Duodenal mucosa (tissue), 2 donors: Measurements from ENCODE around the gene RNF26.
"Not testable (repeated sequence)": the region's sequence is repeated elsewhere in the genome, so short reads cannot be mapped to it uniquely, and the experiment has no call there.

Experiments
- H3K27ac ChIP-seq: one replicate; pipeline ENCODE4 v1.7.0; 2013; ENCODE audit warnings: low read depth, low read length
- H3K27me3 ChIP-seq, 2 donors: one replicate each; pipeline ENCODE4 v1.7.0; 2013; ENCODE audit warnings: low read length in 2 of 2, control low read depth in 1 of 2; ENCODE audit not compliant: insufficient read depth in 2 of 2, control insufficient read depth in 1 of 2
- H3K36me3 ChIP-seq, 2 donors: one replicate each; pipeline ENCODE4 v1.7.0; 2013; ENCODE audit warnings: low read length in 2 of 2, control low read depth in 1 of 2; ENCODE audit not compliant: insufficient read depth in 2 of 2, control insufficient read depth in 1 of 2
- H3K4me1 ChIP-seq, 2 donors: one replicate each; pipeline ENCODE4 v1.7.0; 2013; ENCODE audit warnings: low read length in 2 of 2, control low read depth in 1 of 2; ENCODE audit not compliant: insufficient read depth in 2 of 2, control insufficient read depth in 1 of 2
- H3K4me3 ChIP-seq, 2 donors: one replicate each; pipeline ENCODE4 v1.7.0; 2013; ENCODE audit warnings: low read length in 2 of 2, low read depth in 1 of 2
- H3K9ac ChIP-seq, 2 donors: one replicate each; pipeline ENCODE4 v1.7.0; 2013; ENCODE audit warnings: low read length in 2 of 2, low read depth in 1 of 2
- H3K9me3 ChIP-seq, 2 donors: one replicate each; pipeline ENCODE4 v1.7.0; 2013; ENCODE audit warnings: low read length in 2 of 2, control low read depth in 1 of 2; ENCODE audit not compliant: control insufficient read depth in 1 of 2

The RNF26 gene

GRCh38 chr11:119377112-119377901 lies 43.0 kb downstream of the RNF26 start:
- no peak overlapping the region for H3K9ac ChIP-seq
- H3K9me3 ChIP-seq, result no peaks in the 10 kb centered on the region
- H3K27me3 ChIP-seq, result peaks cover 0 to 6% of the 10 kb centered on the region in 2 donors
- H3K27ac ChIP-seq, result no peak overlapping the region
- no peaks in the 10 kb centered on the region for H3K36me3 ChIP-seq
- H3K4me3 ChIP-seq, result no peak overlapping the region
- peaks cover 18% of the 10 kb centered on the region in 2 donors for H3K4me1 ChIP-seq

GRCh38 chr11:119377961-119378667 lies 43.8 kb downstream of the RNF26 start:
- Histone ChIP-seq H3K9ac (no peak overlapping the region), H3K27me3 (peaks cover 0 to 6% of the 10 kb centered on the region in 2 donors), H3K4me3 (no peak overlapping the region), H3K4me1 (peaks cover 16 to 18% of the 10 kb centered on the region in 2 donors), H3K27ac (no peak overlapping the region), H3K36me3 (no peaks in the 10 kb centered on the region), H3K9me3 (no peaks in the 10 kb centered on the region)

GRCh38 chr11:119378851-119379465 lies 44.6 kb downstream of the RNF26 start:
- H3K27ac ChIP-seq, result no peak overlapping the region
- H3K36me3 ChIP-seq, result no peaks in the 10 kb centered on the region
- H3K9me3 ChIP-seq, result no peaks in the 10 kb centered on the region
- no peak overlapping the region for H3K4me3 ChIP-seq
- H3K27me3 ChIP-seq, result peaks cover 0 to 6% of the 10 kb centered on the region in 2 donors
- no peak overlapping the region for H3K9ac ChIP-seq
- peaks cover 16 to 18% of the 10 kb centered on the region in 2 donors for H3K4me1 ChIP-seq

- H3K4me3 ChIP-seq, result no peak overlapping the region
- no peak overlapping the region for H3K27ac ChIP-seq
- peaks cover 15 to 16% of the 10 kb centered on the region in 2 donors for H3K4me1 ChIP-seq
- H3K36me3 ChIP-seq, result no peaks in the 10 kb centered on the region
- H3K9me3 ChIP-seq, result no peaks in the 10 kb centered on the region
- no peak overlapping the region for H3K9ac ChIP-seq
- H3K27me3 ChIP-seq, result peaks cover 0 to 6% of the 10 kb centered on the region in 2 donors
These were observed 46.0 kb downstream of the RNF26 start for GRCh38 chr11:119380160-119380826.

- H3K27me3 ChIP-seq, result peaks cover 0 to 6% of the 10 kb centered on the region in 2 donors
- peak overlapping the region; percentile 55 for H3K9ac ChIP-seq
- H3K9me3 ChIP-seq, result no peaks in the 10 kb centered on the region
- no peaks in the 10 kb centered on the region for H3K36me3 ChIP-seq
- no peak overlapping the region for H3K27ac ChIP-seq
- H3K4me3 ChIP-seq, result peak overlapping the region; percentile 79 to 81
- peaks cover 15 to 16% of the 10 kb centered on the region in 2 donors for H3K4me1 ChIP-seq
These were observed 46.5 kb downstream of the RNF26 start for GRCh38 chr11:119380827-119381180.

GRCh38 chr11:119381181-119381988 lies 47.1 kb downstream of the RNF26 start, which contains the start of gene USP2:
Gene USP2, minus strand, starts transcription at chr11:119381690. Its CDS starts 8,210 bp downstream, at chr11:119373480.
- no peaks in the 10 kb centered on the region for H3K36me3 ChIP-seq
- peak within 1 kb of the TSS; percentile 79 to 81 for H3K4me3 ChIP-seq
- peaks cover 0 to 6% of the 10 kb centered on the region in 2 donors for H3K27me3 ChIP-seq
- no peak within 1 kb of the TSS for H3K27ac ChIP-seq
- H3K9ac ChIP-seq, result peak within 1 kb of the TSS; percentile 55
- H3K4me1 ChIP-seq, result peaks cover 15 to 16% of the 10 kb centered on the region in 2 donors
- no peaks in the 10 kb centered on the region for H3K9me3 ChIP-seq

GRCh38 chr11:119382101-119382500 lies 47.8 kb downstream of the RNF26 start:
- Histone ChIP-seq H3K9ac (peak overlapping the region in 1 of 2 donors; percentile 20), H3K27me3 (peaks cover 0 to 6% of the 10 kb centered on the region in 2 donors), H3K4me3 (peak overlapping the region; percentile 79 to 81), H3K36me3 (no peaks in the 10 kb centered on the region), H3K4me1 (peaks cover 15 to 16% of the 10 kb centered on the region in 2 donors), H3K9me3 (no peaks in the 10 kb centered on the region), H3K27ac (no peak overlapping the region)

- not testable (repeated sequence) for H3K4me3 ChIP-seq, H3K9ac ChIP-seq, H3K27ac ChIP-seq, H3K27me3 ChIP-seq, H3K9me3 ChIP-seq, H3K36me3 ChIP-seq
- H3K4me1 ChIP-seq, result peaks cover 15 to 16% of the 10 kb centered on the region in 2 donors
These were observed 48.2 kb downstream of the RNF26 start for GRCh38 chr11:119382513-119382912.

GRCh38 chr11:119384332-119384731 lies 50.0 kb downstream of the RNF26 start:
- Histone ChIP-seq H3K27me3 (peaks cover 0 to 6% of the 10 kb centered on the region in 2 donors), H3K9me3 (no peaks in the 10 kb centered on the region), H3K27ac (no peak overlapping the region), H3K36me3 (no peaks in the 10 kb centered on the region), H3K4me1 (peaks cover 15 to 16% of the 10 kb centered on the region in 2 donors), H3K9ac (no peak overlapping the region), H3K4me3 (no peak overlapping the region)
